H1 (cell line): Measurements from ENCODE around the gene GCNT1. TPM values are rescaled to one million over a fixed set of nuclear protein-coding genes. Genes with fewer than 3 reads are reported as not detected.

Source experiments
- CTCF ChIA-PET: fragments of 300-600 bp; sonication (Branson Sonifier 250); formaldehyde crosslinking; loops from one replicate; lab custom pipeline; 2021; ENCODE audit not compliant: partially characterized antibody; lab: Charles Lee
- POLR2A ChIA-PET: fragments of 300-600 bp; sonication (Branson Sonifier 250); formaldehyde crosslinking; loops from one replicate; lab custom pipeline; 2021; ENCODE audit warnings: inconsistent platforms; ENCODE audit not compliant: partially characterized antibody; lab: Charles Lee
- DNase-seq, 2 experiments: peaks; one replicate each; pipeline versions ENCODE4 v3.0.0 to v3.0.0-alpha.2; 2010 to 2022; ENCODE audit warnings: low spot score in 2 of 2, low read depth in 1 of 2, mixed read lengths in 1 of 2
- FAIRE-seq: peaks from 2 replicates; lab custom pipeline; 2011; peaks lifted over from hg19 to GRCh38; lab: Jason Lieb, UNC
- H2AFZ ChIP-seq: 2 replicates; pipeline ENCODE4 v1.8.1; 2012; ENCODE audit warnings: low read length, inconsistent platforms
- H2AK5ac ChIP-seq: 2 replicates; pipeline ENCODE4 v1.6.1; 2013; ENCODE audit warnings: low read depth, low read length
- H2BK120ac ChIP-seq: replicated peaks from 2 replicates; pipeline ENCODE3; 2013; ENCODE audit warnings: low read depth, low read length, inconsistent platforms
- H2BK12ac ChIP-seq: 2 replicates; pipeline ENCODE4 v1.6.1; 2013; ENCODE audit warnings: low read depth, low read length
- H2BK15ac ChIP-seq: 2 replicates; pipeline ENCODE4 v1.6.1; 2013; ENCODE audit warnings: low read length
- H2BK20ac ChIP-seq: 2 replicates; pipeline ENCODE4 v1.6.1; 2013; ENCODE audit warnings: low read length
- H2BK5ac ChIP-seq: 2 replicates; pipeline ENCODE4 v1.6.1; 2013; ENCODE audit warnings: low read depth, low read length
- H3K14ac ChIP-seq: 2 replicates; pipeline ENCODE4 v1.6.1; 2013; ENCODE audit warnings: inconsistent platforms; ENCODE audit not compliant: insufficient read length
- H3K18ac ChIP-seq: 2 replicates; pipeline ENCODE4 v1.6.1; 2013; ENCODE audit warnings: low read length; ENCODE audit errors: extremely low read depth
- H3K23ac ChIP-seq: 2 replicates; pipeline ENCODE4 v1.6.1; 2013; ENCODE audit warnings: inconsistent platforms; ENCODE audit not compliant: insufficient read length
- H3K23me2 ChIP-seq: 2 replicates; pipeline ENCODE4 v1.6.1; 2013; ENCODE audit warnings: low read depth, low read length
- H3K27ac ChIP-seq: 2 replicates; pipeline ENCODE4 v1.6.1; 2011; ENCODE audit warnings: low read depth, low read length, inconsistent platforms
- H3K27me3 ChIP-seq, 4 experiments: replicated peaks in 1 of 4; 1 replicate in 1 of 4; 2 replicates in 3 of 4; pipeline versions ENCODE4 v1.6.1 to v1.8.1; 2011 to 2013; ENCODE audit warnings: low read length in 3 of 4, mild to moderate bottlenecking in 3 of 4, inconsistent platforms in 2 of 4, mixed read lengths in 2 of 4, moderate library complexity in 1 of 4; ENCODE audit not compliant: control insufficient read depth in 3 of 4, insufficient read depth in 3 of 4; ENCODE audit errors: extremely low read depth in 1 of 4
- H3K36me3 ChIP-seq, 4 experiments: 2 replicates each; pipeline versions ENCODE4 v1.6.1 to v1.8.1; 2011 to 2013; ENCODE audit warnings: mild to moderate bottlenecking in 4 of 4, low read length in 3 of 4, moderate library complexity in 2 of 4, control low read depth in 1 of 4, inconsistent platforms in 1 of 4; ENCODE audit not compliant: insufficient read depth in 4 of 4, control insufficient read depth in 2 of 4
- H3K4ac ChIP-seq: replicated peaks from 2 replicates; pipeline ENCODE3; 2013; ENCODE audit warnings: low read length, low read depth, mixed read lengths, inconsistent platforms; ENCODE audit not compliant: insufficient read length
- H3K4me1 ChIP-seq, 4 experiments: replicated peaks in 1 of 4; 1 replicate in 1 of 4; 2 replicates in 3 of 4; pipeline versions ENCODE4 v1.6.1 to v1.8.1; 2011 to 2013; ENCODE audit warnings: low read length in 3 of 4, inconsistent platforms in 2 of 4, mixed read lengths in 1 of 4; ENCODE audit not compliant: insufficient read depth in 4 of 4, control insufficient read depth in 3 of 4
- H3K4me2 ChIP-seq, 2 experiments: 2 replicates each; pipeline versions ENCODE4 v1.6.1 to v1.8.1; 2011 to 2013; ENCODE audit warnings: low read depth in 2 of 2, low read length in 2 of 2, control low read depth in 1 of 2, inconsistent platforms in 1 of 2, mild to moderate bottlenecking in 1 of 2; ENCODE audit not compliant: insufficient read depth in 1 of 2
- H3K4me3 ChIP-seq, 4 experiments: fragments of 200-600, 300-600 bp in 1 of 4; sonication (generic), shearing (Covaris generic), sonication (Bioruptor Twin) in 1 of 4; 2 replicates each; pipeline versions ENCODE4 v1.5.1 to v1.8.1; 2011 to 2016; ENCODE audit warnings: low read length in 4 of 4, low read depth in 3 of 4, control low read depth in 2 of 4, inconsistent platforms in 2 of 4, mild to moderate bottlenecking in 2 of 4, mixed read lengths in 1 of 4, moderate library complexity in 1 of 4; ENCODE audit not compliant: insufficient read depth in 2 of 4; ENCODE audit errors: extremely low read depth in 1 of 4
- H3K56ac ChIP-seq: replicated peaks from 2 replicates; pipeline ENCODE3; 2013; ENCODE audit warnings: low read depth, mild to moderate bottlenecking, mixed read lengths, low read length, inconsistent platforms; ENCODE audit not compliant: insufficient read length
- H3K79me1 ChIP-seq: 2 replicates; pipeline ENCODE4 v1.6.1; 2013; ENCODE audit warnings: low read depth, low read length, control low read depth
- H3K79me2 ChIP-seq, 2 experiments: 2 replicates each; pipeline versions ENCODE4 v1.6.1 to v1.8.1; 2012 to 2013; ENCODE audit warnings: low read length in 2 of 2, mild to moderate bottlenecking in 2 of 2, inconsistent platforms in 1 of 2; ENCODE audit not compliant: insufficient read depth in 2 of 2, control insufficient read depth in 1 of 2
- H3K9ac ChIP-seq, 4 experiments: replicated peaks in 1 of 4; 1 replicate in 1 of 4; 2 replicates in 3 of 4; pipeline versions ENCODE4 v1.6.1 to v1.8.1; 2011 to 2013; ENCODE audit warnings: low read depth in 3 of 4, low read length in 3 of 4, control low read depth in 2 of 4, mild to moderate bottlenecking in 2 of 4, moderate library complexity in 2 of 4, inconsistent platforms in 1 of 4; ENCODE audit errors: extremely low read depth in 1 of 4
- H3K9me3 ChIP-seq, 2 experiments: 2 replicates each; pipeline versions ENCODE4 v1.6.1 to v1.8.1; 2012 to 2013; ENCODE audit warnings: mild to moderate bottlenecking in 2 of 2, moderate library complexity in 2 of 2, control low read depth in 1 of 2, inconsistent platforms in 1 of 2, low read depth in 1 of 2, low read length in 1 of 2, mixed read lengths in 1 of 2; ENCODE audit not compliant: insufficient read depth in 2 of 2
- H4K20me1 ChIP-seq, 2 experiments: replicated peaks in 1 of 2; 2 replicates each; pipeline versions ENCODE3 to v1.8.1; 2011 to 2013; ENCODE audit warnings: inconsistent platforms in 2 of 2, low read length in 2 of 2, mild to moderate bottlenecking in 1 of 2; ENCODE audit not compliant: insufficient read depth in 2 of 2, control insufficient read depth in 1 of 2
- H4K5ac ChIP-seq: 2 replicates; pipeline ENCODE4 v1.6.1; 2013; ENCODE audit warnings: low read length, low read depth, mixed read lengths, inconsistent platforms; ENCODE audit not compliant: insufficient read length
- H4K8ac ChIP-seq: 2 replicates; pipeline ENCODE4 v1.8.0; 2013; ENCODE audit warnings: mild to moderate bottlenecking, moderate library complexity, low read length, inconsistent platforms; ENCODE audit not compliant: insufficient read depth; ENCODE audit errors: extremely low read depth
- H4K91ac ChIP-seq: replicated peaks from 2 replicates; pipeline ENCODE3; 2013; ENCODE audit warnings: low read length, mixed read lengths, inconsistent platforms; ENCODE audit not compliant: insufficient read length
- ASH2L ChIP-seq: fragments of 200-600, 300-600 bp; sonication (generic); IDR thresholded peaks from one replicate; pipeline ENCODE4 v1.7.1; 2017; ENCODE audit warnings: low read length
- BCL11A ChIP-seq, 2 experiments: IDR thresholded peaks; one replicate each; pipeline ENCODE4 v1.6.1; 2011; ENCODE audit warnings: low read depth in 2 of 2, low read length in 2 of 2, mild to moderate bottlenecking in 2 of 2
- CBX5 ChIP-seq: fragments of 300-800, 300-1000 bp; sonication (generic); IDR thresholded peaks from 2 replicates; pipeline ENCODE4 v1.7.1; 2016; ENCODE audit warnings: antibody characterized with exemption, low read length, low read depth
- EGR1 ChIP-seq: IDR thresholded peaks from 2 replicates; pipeline ENCODE4 v1.6.1; 2011; ENCODE audit warnings: low read depth, low read length, borderline replicate concordance
- HDAC6 ChIP-seq: IDR thresholded peaks from one replicate; pipeline ENCODE4 v1.7.1; 2012; ENCODE audit warnings: low read depth, mild to moderate bottlenecking, inconsistent platforms, low read length, moderate library complexity
- KDM5A ChIP-seq: fragments of 200-600 bp; IDR thresholded peaks from 2 replicates; pipeline ENCODE4 v1.7.1; 2012; ENCODE audit warnings: mild to moderate bottlenecking, low read length, inconsistent platforms, mixed read lengths
- NRF1 ChIP-seq: IDR thresholded peaks from 2 replicates; pipeline ENCODE4 v1.6.1; 2011; ENCODE audit warnings: mild to moderate bottlenecking, low read depth, low read length, improper control_type of control experiment
- PHF8 ChIP-seq: fragments of 200-600 bp; sonication (generic); conservative IDR thresholded peaks from 2 replicates; pipeline ENCODE4 v1.7.1; 2012; ENCODE audit warnings: low read depth, mild to moderate bottlenecking, inconsistent platforms, low read length, moderate library complexity
- SAP30 ChIP-seq: fragments of 300-600 bp; sonication (generic); IDR thresholded peaks from 2 replicates; pipeline ENCODE4 v1.7.1; 2012; ENCODE audit warnings: low read length, moderate library complexity, mild to moderate bottlenecking, inconsistent platforms; ENCODE audit not compliant: insufficient read depth, insufficient replicate concordance
- SIN3A ChIP-seq, 2 experiments: IDR thresholded peaks in 1 of 2; conservative IDR thresholded peaks in 1 of 2; 2 replicates each; pipeline ENCODE4 v1.6.1; 2011 to 2012; ENCODE audit warnings: low read length in 2 of 2, improper control_type of control experiment in 1 of 2, low read depth in 1 of 2, mild to moderate bottlenecking in 1 of 2
- SP2 ChIP-seq: IDR thresholded peaks from 2 replicates; pipeline ENCODE4 v1.6.1; 2012; ENCODE audit warnings: mild to moderate bottlenecking, low read length, inconsistent platforms
- SUZ12 ChIP-seq: fragments of 200-600 bp; sonication (generic); IDR thresholded peaks from 2 replicates; pipeline ENCODE4 v1.6.1; 2012; ENCODE audit warnings: mild to moderate bottlenecking, inconsistent platforms, low read length, moderate library complexity, mixed read lengths
- YY1 ChIP-seq: IDR thresholded peaks from 2 replicates; pipeline ENCODE4 v1.6.1; 2011; ENCODE audit warnings: low read depth, mild to moderate bottlenecking, low read length
- whole genome bisulfite sequencing, 2 experiments: shearing (Covaris generic) in 1 of 2; methylation state at CpG; one replicate each; pipeline versions ENCODE4 v1.1.6 to v1.1.7; 2013 to 2015; ENCODE audit warnings: low lambda C conversion rate in 2 of 2, mixed read lengths in 2 of 2, inconsistent platforms in 1 of 2, low coverage in 1 of 2, missing lambda C conversion rate in 1 of 2; ENCODE audit not compliant: insufficient replicate concordance in 2 of 2, insufficient coverage in 1 of 2, insufficient read length in 1 of 2; ENCODE audit errors: extremely low coverage in 1 of 2, missing lambda C conversion rate in 1 of 2; 5-methylcytosine and 5-hydroxymethylcytosine counted together
- polyA plus RNA-seq, 7 experiments: library from polyadenylated mRNA; depleted of rRNA in 3 of 7; stranded (reverse) in 5 of 7; unstranded in 2 of 7; fragments of >200 nt in 5 of 7; fragments of 200-250 nt in 2 of 7; gene quantifications; 1 replicate in 5 of 7; 2 replicates in 1 of 7; 4 replicates in 1 of 7; pipeline versions ENCODE4 v1.2.1 to v1.2.3, GENCODE V29; 2011 to 2013; ENCODE audit warnings: missing spikeins in 2 of 7, mixed read lengths in 2 of 7
- total RNA-seq: library from RNA; stranded (reverse); fragmentation: NEBNext Ultra II Directional; extraction: Animal tissue kit (Norgen Biotek cat#: 25700); gene quantifications from 2 replicates; pipeline ENCODE4 v1.2.1, GENCODE V29; 2021
- TF ChIP-seq, protein P1 (sequence below): IDR thresholded peaks from 2 replicates; pipeline ENCODE4 v1.6.1; 2011; ENCODE audit warnings: low read depth, mild to moderate bottlenecking, low read length; ENCODE audit not compliant: insufficient read depth

GCNT1 gene
- total and polyA plus RNA-seq, 2 of the 8 experiments (the other 6 are each of a cell fraction or from before 2014, with no cell fraction given): 13.0 to 16.5 TPM

DNA sequence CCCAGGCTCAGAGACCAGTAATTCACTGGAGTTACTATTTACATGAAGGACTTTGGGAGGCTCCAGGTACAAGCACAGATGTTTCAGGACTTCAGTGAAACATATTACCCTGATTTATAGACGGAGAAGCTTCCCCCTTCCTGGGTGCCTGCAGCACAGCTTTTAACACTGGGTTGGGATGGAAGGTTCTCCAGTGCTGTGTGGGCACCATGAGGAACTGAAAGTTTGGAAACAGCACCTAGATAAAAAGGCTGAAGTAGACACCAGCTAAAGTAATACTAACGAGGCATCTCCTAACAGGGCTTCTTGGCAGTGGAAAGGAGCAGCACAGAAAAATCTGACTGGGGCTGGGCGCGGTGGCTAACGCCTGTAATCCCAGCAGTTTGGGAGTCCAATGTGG, 70.7 kb downstream of the GCNT1 start:
- DNase-seq: no peak
- H3K4me2 ChIP-seq: no peak overlapping the region
- H2BK15ac ChIP-seq: no peak overlapping the region
- no peak overlapping the region for H4K91ac ChIP-seq
- H3K23ac ChIP-seq: no peak overlapping the region
- H3K4ac ChIP-seq: no peak overlapping the region
- H2BK12ac ChIP-seq: no peak overlapping the region
- no peak overlapping the region for H4K8ac ChIP-seq
- no peak overlapping the region for H3K56ac ChIP-seq
- FAIRE-seq: no peak
- no peak overlapping the region for H2BK120ac ChIP-seq
- H3K79me1 ChIP-seq: no peaks in the 10 kb centered on the region
- H3K27ac ChIP-seq: no peak overlapping the region
- 95% methylated on average over 5 of the region's 5 CpGs; no CpG with 5 or more reads in 1 of the 2 experiments for WGBS, 2 experiments
- no peak overlapping the region for H2AFZ ChIP-seq
- H3K4me1 ChIP-seq: peaks cover 0 to 2% (median 0%) of the 10 kb centered on the region in 4 experiments; a peak in 1 of 7 replicates
- CTCF ChIA-PET: no interaction called here
- H2BK5ac ChIP-seq: no peak overlapping the region
- no peak overlapping the region for H4K5ac ChIP-seq
- H3K9me3 ChIP-seq: peaks cover 4 to 5% of the 10 kb centered on the region in 2 experiments; a peak in 1 of 4 replicates
- peaks cover 0 to 3% (median 0%) of the 10 kb centered on the region in 4 experiments; a peak in 1 of 8 replicates for H3K36me3 ChIP-seq
- H3K4me3 ChIP-seq: no peak overlapping the region
- POLR2A ChIA-PET: no interaction called here
- no peaks in the 10 kb centered on the region for H4K20me1 ChIP-seq
- H3K14ac ChIP-seq: no peak overlapping the region
- H3K79me2 ChIP-seq: no peaks in the 10 kb centered on the region
- H2BK20ac ChIP-seq: no peak overlapping the region
- H3K23me2 ChIP-seq: no peaks in the 10 kb centered on the region
- H3K18ac ChIP-seq: no peak overlapping the region
- no peak overlapping the region for H3K9ac ChIP-seq
- H2AK5ac ChIP-seq: no peak overlapping the region
- H3K27me3 ChIP-seq: no peaks in the 10 kb centered on the region
- TF ChIP-seq HDAC6: no peak
- TF ChIP-seq SIN3A (conservative IDR thresholded peaks at IDR 0.05 in 1 of 2, IDR thresholded peaks at IDR 0.05 in 1 of 2; ENCODE audit: low read depth in 1 of 2, low read length in 2 of 2): no peak
- TF ChIP-seq, protein P1, sequence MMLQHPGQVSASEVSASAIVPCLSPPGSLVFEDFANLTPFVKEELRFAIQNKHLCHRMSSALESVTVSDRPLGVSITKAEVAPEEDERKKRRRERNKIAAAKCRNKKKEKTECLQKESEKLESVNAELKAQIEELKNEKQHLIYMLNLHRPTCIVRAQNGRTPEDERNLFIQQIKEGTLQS: no peak
- TF ChIP-seq EGR1: no peak
- no peak for TF ChIP-seq CBX5
- TF ChIP-seq BCL11A (IDR thresholded peaks at IDR 0.05; ENCODE audit: low read depth in 2 of 2, low read length in 2 of 2): no peak
- no peak for TF ChIP-seq YY1
- TF ChIP-seq ASH2L: no peak
- TF ChIP-seq SP2: no peak
- TF ChIP-seq SUZ12: no peak
- TF ChIP-seq KDM5A: no peak
- TF ChIP-seq NRF1: no peak
- TF ChIP-seq SAP30: no peak
- no peak for TF ChIP-seq PHF8
